HEK293T (cell line): ENCODE data around the gene FAM107B.

Experiments used
- CTCF ChIA-PET: fragments of 350-600 bp; formaldehyde crosslinking; extraction: SDS; loops from one replicate; lab custom pipeline; 2021; ENCODE audit warnings: antibody characterized with exemption, inconsistent platforms; lab: Yijun Ruan, JAX
- POLR2A ChIA-PET: fragments of 350-600 bp; formaldehyde crosslinking; extraction: SDS; loops from one replicate; lab custom pipeline; 2020; ENCODE audit warnings: antibody characterized with exemption, inconsistent platforms; lab: Yijun Ruan, JAX
- DNase-seq: peaks from one replicate; pipeline ENCODE4 v3.0.0; 2012; ENCODE audit warnings: mixed read lengths; ENCODE audit errors: extremely low spot score
- ARNT ChIP-seq: fragments of 450-650 bp; IDR thresholded peaks from 2 replicates; pipeline ENCODE4 v1.6.1; 2017; ENCODE audit warnings: mild to moderate bottlenecking
- BHLHE40 ChIP-seq: fragments of 450-650 bp; IDR thresholded peaks from 2 replicates; pipeline ENCODE4 v1.6.1; 2016; ENCODE audit warnings: mild to moderate bottlenecking, moderate library complexity, borderline replicate concordance
- CTBP1 ChIP-seq: fragments of 450-650 bp; IDR thresholded peaks from 2 replicates; pipeline ENCODE4 v1.6.1; 2016; ENCODE audit warnings: borderline replicate concordance
- ELF4 ChIP-seq: fragments of 450-650 bp; IDR thresholded peaks from 2 replicates; pipeline ENCODE4 v1.6.1; 2017; ENCODE audit warnings: antibody characterized with exemption
- FOXA1 ChIP-seq: fragments of 450-650 bp; IDR thresholded peaks from 2 replicates; pipeline ENCODE4 v1.6.1; 2016; ENCODE audit warnings: mild to moderate bottlenecking
- FOXK2 ChIP-seq: fragments of 450-650 bp; IDR thresholded peaks from 2 replicates; pipeline ENCODE4 v1.6.1; 2016; ENCODE audit warnings: mild to moderate bottlenecking
- FOXM1 ChIP-seq: fragments of 450-650 bp; IDR thresholded peaks from 2 replicates; pipeline ENCODE4 v1.6.1; 2017; ENCODE audit warnings: mild to moderate bottlenecking, borderline replicate concordance
- HDGF ChIP-seq: fragments of 450-650 bp; IDR thresholded peaks from 2 replicates; pipeline ENCODE4 v1.6.1; 2017; ENCODE audit warnings: antibody characterized with exemption, borderline replicate concordance
- L3MBTL2 ChIP-seq: fragments of 450-650 bp; conservative IDR thresholded peaks from 2 replicates; pipeline ENCODE4 v1.6.1; 2016; ENCODE audit warnings: mild to moderate bottlenecking
- LEF1 ChIP-seq: fragments of 450-650 bp; IDR thresholded peaks from 2 replicates; pipeline ENCODE4 v1.6.1; 2017; ENCODE audit warnings: mild to moderate bottlenecking, borderline replicate concordance
- NFRKB ChIP-seq: fragments of 450-650 bp; IDR thresholded peaks from 2 replicates; pipeline ENCODE4 v1.6.1; 2016; ENCODE audit warnings: mild to moderate bottlenecking, moderate library complexity
- SP1 ChIP-seq: fragments of 450-650 bp; IDR thresholded peaks from 2 replicates; pipeline ENCODE4 v1.6.1; 2017
- SUZ12 ChIP-seq: fragments of 450-650 bp; IDR thresholded peaks from 2 replicates; pipeline ENCODE4 v1.6.1; 2016; ENCODE audit warnings: mild to moderate bottlenecking
- TARDBP ChIP-seq: fragments of 450-650 bp; IDR thresholded peaks from 2 replicates; pipeline ENCODE4 v1.6.1; 2016
- ZNF384 ChIP-seq: fragments of 450-650 bp; IDR thresholded peaks from 2 replicates; pipeline ENCODE4 v1.6.1; 2016
- TF ChIP-seq, protein P1 (sequence below): fragments of 450-650 bp; IDR thresholded peaks from 2 replicates; pipeline ENCODE4 v1.6.1; 2016

The FAM107B gene

DNA sequence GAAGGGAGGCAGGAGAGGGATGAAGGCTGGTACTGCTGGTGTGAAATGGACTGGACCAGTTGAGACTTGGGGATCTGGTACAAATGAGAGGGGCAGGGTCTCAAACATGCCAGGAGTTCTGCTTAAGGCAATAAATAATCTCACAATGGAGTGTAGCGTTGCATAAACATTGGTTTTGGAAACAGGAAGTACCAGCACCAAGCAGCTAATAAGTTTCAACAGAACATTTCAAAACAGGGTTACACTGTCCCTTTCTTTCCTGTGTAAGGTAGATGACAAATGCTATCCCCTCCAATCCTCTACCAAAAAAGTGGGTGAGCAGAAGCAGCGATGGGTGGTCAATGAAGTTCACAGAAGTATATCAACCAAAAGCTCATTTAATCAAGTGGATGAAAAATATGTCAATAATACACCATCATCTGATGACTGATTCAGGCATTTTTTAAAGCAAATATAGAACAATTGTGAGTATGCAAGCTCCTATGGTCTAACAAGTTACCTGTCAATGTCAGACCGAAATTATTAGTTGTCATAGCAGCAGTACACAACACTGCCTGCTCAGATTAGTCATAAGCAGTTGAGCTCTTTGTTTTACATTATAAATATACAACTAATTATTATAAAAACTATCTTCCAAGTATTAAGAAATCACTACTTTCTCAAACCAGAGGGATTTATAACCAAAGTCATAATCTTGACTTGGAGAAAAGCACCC is 220.0 kb downstream of the FAM107B start:
- POLR2A ChIA-PET, result interaction anchor here (1.3 kb wide), 1 partner anchor 405 kb away, joined by 3 read pairs; the partner anchor contains the start of gene MEIG1
- DNase-seq, result no peak

DNA sequence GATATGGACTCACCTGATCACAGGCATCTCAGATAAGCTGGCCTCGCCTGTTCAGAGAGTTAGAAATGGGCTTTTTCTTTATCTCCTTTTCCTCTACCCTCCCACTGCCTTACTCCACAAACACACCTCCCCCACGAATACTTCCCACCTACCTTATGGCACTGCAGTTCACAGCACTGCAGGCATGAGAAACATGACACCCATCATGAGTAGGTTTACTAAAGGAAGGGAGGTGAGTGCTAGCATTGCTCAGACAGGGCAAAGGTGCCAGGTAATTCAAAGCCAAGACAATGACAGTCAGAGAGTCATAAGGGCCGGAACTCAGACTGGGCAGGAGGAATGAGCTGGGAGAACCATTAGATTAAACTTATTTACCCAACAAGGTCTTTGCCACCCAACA is 220.6 kb downstream of the FAM107B start:
- TF ChIP-seq NFRKB, result no peak
- DNase-seq, result peak; percentile 21
- ChIA-PET CTCF (no interaction called here), POLR2A (interaction anchor here (1.3 kb wide), 1 partner anchor 405 kb away, joined by 3 read pairs; the partner anchor contains the start of gene MEIG1)

More for the DNA sequence above, 220.0 kb downstream of the FAM107B start:
- no peak for TF ChIP-seq FOXK2
- TF ChIP-seq LEF1, result no peak
- TF ChIP-seq ELF4, result no peak
- no peak for TF ChIP-seq FOXM1
- TF ChIP-seq ARNT, result no peak
- TF ChIP-seq ZNF384, result no peak
- TF ChIP-seq, protein P1, sequence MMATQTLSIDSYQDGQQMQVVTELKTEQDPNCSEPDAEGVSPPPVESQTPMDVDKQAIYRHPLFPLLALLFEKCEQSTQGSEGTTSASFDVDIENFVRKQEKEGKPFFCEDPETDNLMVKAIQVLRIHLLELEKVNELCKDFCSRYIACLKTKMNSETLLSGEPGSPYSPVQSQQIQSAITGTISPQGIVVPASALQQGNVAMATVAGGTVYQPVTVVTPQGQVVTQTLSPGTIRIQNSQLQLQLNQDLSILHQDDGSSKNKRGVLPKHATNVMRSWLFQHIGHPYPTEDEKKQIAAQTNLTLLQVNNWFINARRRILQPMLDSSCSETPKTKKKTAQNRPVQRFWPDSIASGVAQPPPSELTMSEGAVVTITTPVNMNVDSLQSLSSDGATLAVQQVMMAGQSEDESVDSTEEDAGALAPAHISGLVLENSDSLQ, result no peak
- TF ChIP-seq HDGF, result no peak
- TF ChIP-seq SP1, result no peak
- TF ChIP-seq TARDBP, result no peak
- no peak for TF ChIP-seq SUZ12
- no peak for TF ChIP-seq BHLHE40
- TF ChIP-seq CTBP1, result no peak
- no peak for TF ChIP-seq NFRKB
- TF ChIP-seq L3MBTL2, result no peak
- TF ChIP-seq FOXA1, result no peak
- CTCF ChIA-PET, result no interaction called here

DNA sequence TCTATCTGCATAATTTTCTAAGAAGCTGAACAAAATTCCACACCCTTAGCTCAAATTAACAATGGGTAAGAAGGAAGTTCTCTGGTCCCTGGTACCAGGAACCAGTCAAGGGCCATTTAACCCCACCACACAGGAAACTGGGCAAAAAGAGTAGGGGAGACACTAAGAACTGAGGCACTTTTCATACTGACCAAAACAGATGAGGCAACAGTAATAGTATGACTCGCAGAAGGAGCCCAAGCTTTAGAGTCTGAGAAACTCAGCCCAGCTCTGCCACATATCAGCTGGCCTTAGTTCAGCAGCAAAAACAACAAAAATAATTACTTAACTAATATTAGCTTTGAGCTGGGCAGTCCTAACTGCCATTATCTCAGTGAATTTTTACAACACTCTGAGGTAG is 221.2 kb downstream of the FAM107B start:
- no peak for DNase-seq
- TF ChIP-seq SP1 (no peak), ARNT (no peak), FOXM1 (no peak), HDGF (no peak), FOXA1 (no peak), ZNF384 (no peak), CTBP1 (no peak), SUZ12 (no peak), NFRKB (no peak), L3MBTL2 (no peak), ELF4 (no peak), TARDBP (no peak), FOXK2 (no peak), LEF1 (no peak), BHLHE40 (no peak)
- TF ChIP-seq, protein P1, result no peak
- CTCF ChIA-PET, result interaction anchor here (0.6 to 1.2 kb wide), 3 partner anchors 9 to 270 kb away, joined by 3 to 6 read pairs (median 5); no protein-coding TSS in a partner anchor
- POLR2A ChIA-PET, result interaction anchor here (1.3 kb wide), 1 partner anchor 406 kb away, joined by 3 read pairs; the partner anchor contains the start of gene MEIG1

DNA sequence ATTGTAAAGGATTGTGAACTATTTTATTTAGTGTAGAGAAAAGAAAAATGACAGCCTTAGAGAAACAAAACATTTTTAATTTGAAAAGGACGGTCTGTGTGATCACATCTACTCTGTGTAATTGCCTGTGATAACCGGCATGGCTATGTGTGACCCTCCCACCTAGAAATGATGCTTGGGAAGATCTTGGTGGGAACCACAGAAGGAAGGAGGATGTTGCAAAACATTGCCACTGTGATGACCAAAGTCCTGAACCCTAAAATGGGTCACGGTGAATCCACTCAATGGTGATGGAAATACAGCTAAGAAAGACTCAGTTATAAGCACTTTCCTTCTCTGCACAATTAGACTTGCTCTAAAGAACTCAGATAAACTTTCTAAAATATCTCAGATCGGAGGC is 222.7 kb downstream of the FAM107B start:
- ChIA-PET POLR2A (no interaction called here), CTCF (interaction anchor here (1.2 kb wide), 1 partner anchor 271 kb away, joined by 5 read pairs; no protein-coding TSS in a partner anchor)
- TF ChIP-seq SUZ12 (no peak), LEF1 (no peak), FOXA1 (no peak), CTBP1 (no peak), FOXK2 (no peak)

DNA sequence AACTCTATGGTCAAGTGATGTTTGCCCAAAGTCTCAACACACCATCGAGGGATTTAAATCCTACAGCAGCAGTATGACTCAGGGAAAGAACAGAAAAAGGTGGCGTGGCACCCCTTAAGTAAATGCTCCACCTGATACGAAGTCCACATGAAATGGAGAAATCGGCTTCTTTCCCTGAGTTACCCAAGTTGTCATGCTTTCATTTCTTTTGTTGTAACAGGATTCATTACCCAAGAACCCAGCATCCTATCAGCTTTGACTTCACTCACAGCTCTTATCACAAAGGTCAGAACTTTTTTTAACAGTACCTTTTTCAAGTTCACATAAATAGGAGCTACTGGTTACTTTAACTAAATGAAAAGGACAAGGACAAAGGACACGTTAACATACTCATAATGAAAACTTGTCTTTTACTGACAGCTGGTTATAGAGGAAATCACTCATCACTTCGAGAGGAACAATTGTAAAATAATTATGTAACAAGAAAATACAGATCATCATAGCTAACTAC is 224.2 kb downstream of the FAM107B start:
- TF ChIP-seq FOXK2 (no peak), ELF4 (no peak), BHLHE40 (no peak), TARDBP (no peak), L3MBTL2 (no peak), FOXA1 (no peak), SUZ12 (no peak), HDGF (no peak), ZNF384 (no peak)
- ChIA-PET CTCF (no interaction called here), POLR2A (no interaction called here)
- DNase-seq, result no peak

More for the DNA sequence above, 222.7 kb downstream of the FAM107B start:
- no peak for DNase-seq

DNA sequence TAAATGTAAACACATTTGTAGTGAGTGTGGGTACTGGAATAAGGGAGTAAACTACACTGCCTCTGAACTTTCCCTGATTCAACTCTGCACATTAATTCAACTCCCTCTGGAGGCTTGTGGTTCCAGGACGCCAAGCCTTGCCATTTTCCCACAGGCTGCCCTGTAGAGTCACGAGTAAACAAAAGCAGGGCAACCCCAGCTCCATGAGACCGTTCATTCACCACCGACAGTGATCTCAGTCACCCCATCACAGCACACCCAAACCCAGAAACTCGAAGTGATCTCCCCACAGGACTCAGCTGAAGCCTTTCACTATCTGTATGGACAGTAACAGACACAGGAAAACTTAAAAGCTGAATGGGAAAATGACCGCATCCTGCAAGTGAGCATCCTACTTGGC is 225.2 kb downstream of the FAM107B start:
- ChIA-PET CTCF (interaction anchor here (0.5 kb wide), 1 partner anchor 50 kb away, joined by 3 read pairs; no protein-coding TSS in a partner anchor), POLR2A (interaction anchor here (1.2 kb wide), 1 partner anchor 411 kb away, joined by 4 read pairs; no protein-coding TSS in a partner anchor)
- no peak for DNase-seq
- TF ChIP-seq FOXA1, result no peak
- TF ChIP-seq FOXM1, result no peak

DNA sequence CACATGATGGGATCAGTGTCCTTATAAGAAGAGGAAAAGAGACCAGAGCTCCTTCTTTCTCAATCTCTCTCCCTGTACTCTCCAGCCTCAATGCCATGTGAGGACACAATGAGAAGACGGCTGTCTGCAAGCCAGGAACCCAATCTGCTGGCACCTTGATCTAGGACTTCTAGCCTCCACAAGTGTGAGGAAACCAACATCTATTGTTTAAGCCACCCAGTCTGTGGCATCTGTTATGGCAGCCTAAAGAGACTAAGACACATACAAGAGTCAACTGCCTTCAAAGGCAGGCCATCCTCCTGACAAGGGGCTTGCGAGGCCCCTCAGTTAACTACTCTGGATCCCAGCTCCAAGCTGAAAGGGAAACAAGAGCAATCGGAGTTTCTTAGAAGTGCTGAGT is 225.7 kb downstream of the FAM107B start:
- ChIA-PET POLR2A (interaction anchor here (1.2 kb wide), 1 partner anchor 411 kb away, joined by 4 read pairs; no protein-coding TSS in a partner anchor), CTCF (no interaction called here)
- TF ChIP-seq ZNF384 (no peak), NFRKB (no peak), BHLHE40 (no peak), FOXM1 (no peak), FOXK2 (no peak), L3MBTL2 (no peak), ARNT (no peak), LEF1 (no peak)
- DNase-seq, result no peak
